ENCODE data around the gene FGR. TPM values are rescaled to one million over a fixed set of nuclear protein-coding genes. Genes with fewer than 3 reads are reported as not detected.
A peak's percentile ranks its signal among the peaks of the same experiment; 100 is the strongest.

FGR gene
- total and polyA plus RNA-seq, 2 of the 13 experiments (the other 11 are each of a cell fraction or from before 2014, with no cell fraction given), result not detected

- TF ChIP-seq HMGXB4 (CRISPR knock-in tag; IDR thresholded peaks at IDR 0.05; ENCODE audit: borderline replicate concordance in 1 of 2, low read depth in 1 of 2) (no peak), TBX3 (IDR thresholded peaks at IDR 0.05; ENCODE audit: borderline replicate concordance) (0 out of 2 replicates have a peak, but pooled peaks have one; percentile 41), ARNT2 (CRISPR knock-in tag; IDR thresholded peaks at IDR 0.05; ENCODE audit: low read depth) (0 out of 2 replicates have a peak, but pooled peaks have one; percentile 49), ZNF687 (CRISPR knock-in tag; IDR thresholded peaks at IDR 0.05) (no peak; the same call in 1 of the 2 replicates), MYPOP (CRISPR knock-in tag; IDR thresholded peaks at IDR 0.05) (peak; percentile 62; the same call in 1 of the 2 replicates), HOXA5 (CRISPR knock-in tag; IDR thresholded peaks at IDR 0.05) (peak; percentile 39; the same call in 1 of the 2 replicates), GPN1 (CRISPR knock-in tag; IDR thresholded peaks at IDR 0.05; ENCODE audit: borderline replicate concordance) (no peak), MIER3 (CRISPR knock-in tag; IDR thresholded peaks at IDR 0.05; ENCODE audit: borderline replicate concordance) (peak; percentile 50; the same call in 1 of the 2 replicates), SAP130 (CRISPR knock-in tag; IDR thresholded peaks at IDR 0.05; ENCODE audit: low read depth) (peak; percentile 83), SIX4 (CRISPR knock-in tag; IDR thresholded peaks at IDR 0.05) (peak; percentile 66; the same call in 1 of the 2 replicates), ATF7-NPFF (CRISPR knock-in tag; IDR thresholded peaks at IDR 0.05; ENCODE audit: low read depth) (0 out of 2 replicates have a peak, but pooled peaks have one; percentile 63), NPAS2 (CRISPR knock-in tag; IDR thresholded peaks at IDR 0.05; ENCODE audit: borderline replicate concordance) (no peak), ZNF431 (CRISPR knock-in tag; IDR thresholded peaks at IDR 0.05; ENCODE audit: borderline replicate concordance, low read depth) (no peak), POGZ (CRISPR knock-in tag; IDR thresholded peaks at IDR 0.05) (no peak), TARDBP (CRISPR knock-in tag; IDR thresholded peaks at IDR 0.05) (peak; percentile 85; the same call in 1 of the 2 replicates), XBP1 (CRISPR knock-in tag; IDR thresholded peaks at IDR 0.05) (no peak), ARID5B (CRISPR knock-in tag; IDR thresholded peaks at IDR 0.05) (peak; percentile 87)
Measured at GRCh38 chr1:27574001-27574781, 60.8 kb downstream of the FGR start (continued).
